Stimulated activated CD4-positive, alpha-beta T cell treated with anti-CD3 and anti-CD28 coated beads, TNF-alpha, amount 100 ng/mL, for 4 hours (primary cell): Measurements from ENCODE around the gene SEC14L5.

Experiments used
- DNase-seq, 3 experiments: peaks; one replicate each; pipeline ENCODE4 v3.0.0-alpha.2; 2020; ENCODE audit warnings: low read depth in 3 of 3

The SEC14L5 gene

DNA sequence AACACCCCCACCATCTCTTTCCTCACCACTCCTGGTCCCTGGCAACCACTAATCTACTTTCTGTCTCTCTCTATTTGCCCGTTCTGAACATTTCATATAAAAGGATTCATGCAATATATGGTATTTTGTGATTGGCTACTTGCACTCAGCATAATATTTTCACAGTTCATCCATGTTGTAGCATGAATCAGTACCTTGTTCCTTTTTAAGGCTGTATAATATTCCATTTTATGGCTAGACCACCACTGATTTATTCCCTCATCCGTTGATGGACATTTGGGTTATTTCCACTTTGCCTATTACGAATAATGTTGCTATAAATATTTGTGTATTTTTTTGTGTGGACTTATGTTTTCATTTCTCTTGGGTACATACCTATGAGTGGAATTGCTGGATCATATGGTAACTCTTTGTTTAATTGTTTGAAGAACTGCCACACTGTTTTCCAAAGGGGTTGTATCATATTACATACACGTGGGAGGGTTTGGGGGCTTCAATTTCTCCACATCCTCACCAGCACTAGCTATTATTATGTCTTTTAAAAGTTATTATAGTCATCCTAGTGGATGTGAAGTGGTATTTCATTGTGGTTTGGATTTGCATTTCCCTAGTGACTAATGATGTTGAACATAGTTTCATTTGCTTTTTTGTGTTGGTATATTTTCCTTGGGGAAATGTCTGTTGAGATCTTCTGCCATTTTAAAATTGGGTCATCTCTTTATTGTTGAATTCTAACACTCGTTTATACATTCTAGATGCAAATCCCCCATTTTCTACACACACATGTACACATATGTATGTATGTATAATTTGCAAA is 26.3 kb downstream of the SEC14L5 start:
- no peak for DNase-seq

DNA sequence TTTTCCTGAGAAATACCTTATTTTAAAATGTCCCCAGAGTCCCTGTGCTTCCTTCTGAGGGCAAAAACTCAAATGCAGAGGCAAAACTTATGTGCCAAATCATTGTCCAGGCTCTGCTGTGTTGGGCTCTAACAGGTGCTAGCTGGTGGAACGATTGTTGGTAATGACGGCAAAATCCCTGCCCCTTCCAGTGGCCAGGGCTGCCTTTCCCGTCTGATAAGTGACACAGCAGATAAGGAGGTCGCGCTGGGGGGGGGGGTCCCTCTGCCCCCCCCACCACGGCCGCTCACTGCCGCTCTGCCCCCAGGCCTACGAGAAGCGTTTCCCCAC is 29.1 kb downstream of the SEC14L5 start:
- no peak for DNase-seq

DNA sequence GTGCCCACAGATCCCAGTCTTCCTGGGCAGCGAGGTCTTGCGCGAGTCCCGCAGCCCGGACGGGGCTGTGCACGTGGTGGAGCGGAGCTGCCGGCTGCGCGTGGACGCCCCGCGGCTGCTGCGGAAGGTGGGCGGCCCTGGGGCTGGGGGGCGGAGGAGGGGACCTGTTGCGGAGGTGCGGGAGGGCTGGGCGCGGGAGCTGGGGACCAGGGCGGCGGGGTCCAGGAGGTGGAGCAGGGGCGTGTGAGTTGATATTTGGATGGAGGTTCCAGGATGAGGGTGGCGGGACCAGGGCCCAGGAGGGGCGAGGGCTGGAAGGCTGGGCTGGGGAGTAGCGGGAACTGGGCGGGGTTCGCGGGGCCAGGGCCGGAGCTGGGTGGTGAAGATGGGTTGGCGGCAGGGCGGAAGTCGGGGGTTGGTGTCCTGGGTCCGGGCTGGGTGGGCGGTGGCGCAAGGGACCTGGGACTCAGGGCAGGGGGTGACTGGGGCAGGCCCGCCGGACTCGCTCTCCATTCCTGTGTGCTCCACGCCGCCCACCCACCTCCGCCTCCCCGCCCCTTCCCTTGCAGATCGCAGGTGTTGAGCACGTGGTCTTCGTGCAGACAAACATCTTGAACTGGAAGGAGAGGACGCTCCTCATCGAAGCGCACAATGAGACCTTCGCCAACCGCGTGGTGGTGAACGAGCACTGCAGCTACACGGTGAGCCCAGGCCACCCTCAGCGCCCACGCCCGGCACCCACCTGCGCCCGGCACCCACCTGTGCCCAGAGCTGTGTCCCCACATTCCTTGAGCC is 29.6 kb downstream of the SEC14L5 start:
- DNase-seq, result no peak

DNA sequence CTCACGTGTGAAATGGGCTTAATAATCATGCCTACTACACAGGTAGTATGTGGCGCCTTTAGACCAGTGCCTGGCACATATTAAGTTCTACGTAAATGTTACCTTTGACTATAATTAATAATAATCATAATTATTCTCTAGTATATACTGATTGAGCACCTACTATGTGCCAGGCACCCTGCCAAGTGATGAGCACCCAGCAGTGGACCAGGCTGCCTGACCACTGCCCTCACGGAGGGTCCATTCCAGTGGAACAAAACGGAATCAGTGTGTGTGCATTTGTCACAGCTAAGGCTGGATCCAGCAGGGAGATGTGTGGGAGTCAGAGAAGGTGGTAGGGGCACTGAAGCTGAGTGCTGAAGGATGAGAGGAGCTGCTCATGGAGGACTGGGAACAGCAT is 30.5 kb downstream of the SEC14L5 start:
- no peak for DNase-seq

DNA sequence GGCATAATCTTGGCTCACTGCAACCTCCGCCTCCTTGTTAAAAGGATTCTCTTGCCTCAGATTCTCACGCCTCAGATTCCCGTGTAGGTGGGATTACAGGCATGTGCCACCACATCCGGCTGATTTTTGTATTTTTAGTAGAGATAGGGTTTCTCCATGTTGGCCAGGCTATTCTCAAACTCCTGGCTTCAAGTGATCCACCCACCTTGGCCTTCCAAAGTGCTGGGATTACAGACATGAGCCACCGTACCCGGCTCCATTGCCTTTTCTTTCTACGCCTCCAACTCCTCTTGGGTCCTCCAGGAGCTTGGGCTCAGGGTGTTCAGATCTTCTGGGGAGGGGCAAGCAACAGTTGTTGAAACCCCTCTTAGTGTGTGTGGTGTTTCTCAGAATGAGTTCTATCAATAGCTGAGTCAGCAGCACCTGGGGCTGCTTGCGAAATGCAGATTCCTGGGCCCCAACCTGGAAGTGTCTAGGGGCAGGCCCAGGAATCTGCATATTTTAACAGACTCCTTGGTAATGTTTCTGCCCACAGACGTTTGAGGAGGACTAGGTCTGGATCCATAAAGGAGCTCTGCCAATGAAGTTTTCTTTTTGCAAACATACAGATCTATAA is 31.4 kb downstream of the SEC14L5 start:
- DNase-seq, result no peak

DNA sequence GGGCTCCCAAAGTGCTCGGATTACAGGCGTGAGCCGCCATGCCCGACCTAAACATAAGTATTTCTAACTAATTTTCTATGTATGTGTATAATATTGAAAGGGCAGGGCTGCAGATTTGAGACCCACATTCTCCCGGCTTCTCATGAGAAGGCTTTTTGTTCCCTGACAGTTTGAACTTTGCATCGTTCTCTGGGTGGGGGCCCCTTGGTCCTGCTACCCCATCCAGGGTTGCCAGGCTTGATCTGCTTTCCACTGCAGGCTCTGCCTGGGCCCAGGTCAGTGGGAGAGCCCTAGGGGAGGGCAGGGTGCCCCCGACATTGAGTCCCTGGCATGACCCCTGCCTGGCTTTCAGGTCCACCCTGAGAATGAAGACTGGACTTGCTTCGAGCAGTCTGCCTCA is 32.3 kb downstream of the SEC14L5 start:
- no peak for DNase-seq

DNA sequence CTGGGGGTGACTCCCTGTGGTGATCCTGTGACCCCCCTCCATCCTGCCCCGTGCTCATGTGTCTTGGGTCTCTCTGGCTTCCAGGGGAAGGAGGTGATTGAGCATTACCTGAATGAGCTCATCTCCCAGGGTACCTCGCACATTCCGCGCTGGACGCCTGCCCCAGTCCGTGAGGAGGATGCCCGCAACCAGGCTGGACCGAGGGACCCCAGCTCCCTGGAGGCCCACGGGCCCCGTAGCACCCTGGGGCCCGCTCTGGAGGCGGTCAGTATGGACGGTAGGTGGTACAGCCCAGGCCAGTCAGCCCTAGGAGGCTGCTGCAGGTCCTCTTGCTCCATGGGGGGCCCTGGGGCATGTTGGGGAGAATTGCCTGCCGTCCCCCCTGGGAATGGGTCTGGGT is 33.6 kb downstream of the SEC14L5 start:
- DNase-seq, result no peak

DNA sequence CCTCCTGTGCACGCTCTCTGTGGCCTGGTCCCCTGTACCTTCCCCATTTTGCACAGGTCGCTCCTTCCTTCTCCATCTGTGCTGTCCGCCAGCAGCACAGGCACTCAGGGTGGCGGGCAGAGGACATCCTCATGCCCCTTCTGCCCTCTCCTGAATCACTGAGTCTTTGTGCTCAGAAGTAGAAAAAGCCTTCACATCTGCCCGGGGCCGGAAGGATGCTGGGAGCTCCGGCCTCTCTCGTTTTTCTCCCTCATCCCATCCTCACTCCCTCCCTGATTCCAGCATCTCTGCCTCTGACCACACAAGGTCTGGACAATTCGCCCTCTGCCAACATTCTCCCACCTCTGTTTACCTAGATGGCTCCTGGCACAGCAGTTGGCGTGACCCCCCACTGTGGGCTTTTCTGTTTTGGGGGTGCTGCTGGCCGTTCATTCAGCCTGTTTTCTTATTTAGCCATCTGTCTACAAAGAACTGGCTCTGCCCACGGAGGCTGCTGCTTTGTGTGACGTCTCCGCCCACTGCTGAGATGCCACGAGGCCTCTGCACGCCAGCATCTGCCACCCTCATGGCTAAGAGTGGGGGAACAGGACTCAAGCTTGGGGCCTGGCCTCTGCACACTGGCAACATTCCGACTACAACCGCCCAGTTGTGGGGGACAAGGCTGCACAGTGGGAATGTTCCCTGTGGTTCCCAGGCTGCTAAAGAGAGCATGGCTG is 36.7 kb downstream of the SEC14L5 start:
- DNase-seq, result no peak

DNA sequence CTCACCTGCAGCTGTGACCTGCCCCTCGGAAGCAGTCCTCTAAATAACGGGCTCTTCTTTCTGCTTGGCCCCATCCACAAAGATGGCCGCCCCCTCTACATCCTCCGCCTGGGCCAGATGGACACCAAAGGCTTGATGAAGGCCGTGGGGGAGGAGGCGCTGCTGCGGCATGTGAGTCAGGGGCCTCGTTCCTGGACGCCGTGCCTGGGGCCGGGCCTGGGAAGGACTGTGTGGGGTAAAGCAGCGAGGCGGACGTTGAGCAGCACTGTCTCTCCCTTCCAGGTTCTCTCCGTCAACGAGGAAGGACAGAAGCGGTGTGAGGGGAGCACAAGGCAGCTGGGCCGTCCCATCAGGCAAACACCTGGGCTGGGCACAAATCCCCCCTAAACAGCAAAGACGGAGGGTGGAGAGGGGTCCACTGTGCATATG is 42.5 kb downstream of the SEC14L5 start:
- DNase-seq, result no peak

DNA sequence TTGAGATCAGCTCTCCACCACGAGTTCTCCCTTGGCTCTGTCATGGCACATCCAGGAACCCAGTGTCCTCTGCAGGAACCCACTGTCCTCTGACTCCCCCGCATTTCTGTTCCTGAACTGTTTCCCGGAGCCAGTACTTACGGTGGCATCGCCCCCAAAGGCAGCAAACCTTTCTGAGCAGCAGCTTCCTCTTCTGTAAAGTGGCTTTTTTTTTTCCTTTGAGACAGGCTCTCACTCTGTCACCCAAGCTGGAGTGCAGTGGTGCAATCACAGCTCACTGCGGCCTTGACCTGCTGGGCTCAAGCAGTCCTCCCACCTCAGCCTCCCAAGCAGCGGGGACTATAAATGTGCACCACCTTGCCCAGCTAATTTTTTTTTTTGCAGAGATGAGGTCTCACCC is 43.4 kb downstream of the SEC14L5 start:
- no peak for DNase-seq

DNA sequence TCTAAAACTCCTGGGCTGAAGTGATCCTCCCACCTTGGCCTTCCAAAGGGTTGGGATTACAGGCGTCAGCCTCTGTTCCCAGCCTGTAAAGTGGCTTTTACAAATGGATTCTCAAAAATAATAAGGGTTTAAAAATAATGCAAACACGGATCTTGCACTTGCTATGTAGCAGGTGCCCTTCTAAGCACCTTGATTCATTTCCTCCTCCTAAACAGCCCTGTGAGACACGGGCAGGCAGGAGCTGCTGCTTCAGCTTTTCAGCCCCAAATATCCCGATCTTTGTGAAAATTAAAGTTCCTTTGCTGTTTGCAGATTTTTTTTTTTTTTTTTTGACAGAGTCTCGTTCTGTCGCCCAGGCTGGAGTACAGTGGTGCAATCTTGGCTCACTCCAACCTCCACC is 43.9 kb downstream of the SEC14L5 start:
- DNase-seq, result no peak

DNA sequence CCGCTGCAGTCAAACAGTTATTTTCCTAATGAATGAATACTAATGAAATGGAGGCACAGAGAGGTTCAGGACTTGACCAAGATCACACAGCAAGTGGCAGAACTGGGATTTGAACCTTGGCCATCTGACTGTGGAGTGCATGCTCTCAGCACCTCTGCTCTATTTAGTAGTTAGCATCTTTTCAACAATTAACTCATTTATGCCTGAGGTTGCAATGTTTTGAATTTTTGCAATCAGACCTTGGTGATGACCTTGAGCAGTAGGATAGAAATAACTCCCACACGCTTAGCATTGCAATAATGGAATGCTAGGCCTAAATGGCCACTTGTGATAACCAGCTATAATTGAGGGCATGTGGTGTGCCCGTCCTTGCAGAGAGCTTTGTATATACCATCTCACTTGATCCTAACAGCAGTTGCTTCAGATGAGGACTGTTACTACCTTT is 44.6 kb downstream of the SEC14L5 start:
- DNase-seq, result no peak

DNA sequence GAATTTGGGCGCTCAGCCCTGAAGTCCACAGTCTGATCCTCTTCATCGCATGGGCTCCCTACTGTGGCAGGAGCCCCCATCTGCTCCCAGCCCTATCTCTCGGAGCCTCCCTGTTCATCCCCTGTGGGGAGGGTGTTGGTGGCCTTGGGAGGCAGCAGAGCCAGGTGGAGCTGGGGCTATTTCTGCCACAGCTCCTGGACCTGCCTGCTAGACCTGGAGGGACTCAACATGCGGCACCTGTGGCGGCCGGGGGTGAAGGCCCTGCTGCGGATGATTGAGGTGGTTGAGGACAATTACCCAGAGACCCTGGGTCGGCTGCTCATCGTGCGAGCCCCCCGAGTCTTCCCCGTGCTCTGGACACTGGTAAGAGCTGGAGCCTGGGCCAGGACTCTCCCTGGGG is 45.1 kb downstream of the SEC14L5 start:
- no peak for DNase-seq

DNA sequence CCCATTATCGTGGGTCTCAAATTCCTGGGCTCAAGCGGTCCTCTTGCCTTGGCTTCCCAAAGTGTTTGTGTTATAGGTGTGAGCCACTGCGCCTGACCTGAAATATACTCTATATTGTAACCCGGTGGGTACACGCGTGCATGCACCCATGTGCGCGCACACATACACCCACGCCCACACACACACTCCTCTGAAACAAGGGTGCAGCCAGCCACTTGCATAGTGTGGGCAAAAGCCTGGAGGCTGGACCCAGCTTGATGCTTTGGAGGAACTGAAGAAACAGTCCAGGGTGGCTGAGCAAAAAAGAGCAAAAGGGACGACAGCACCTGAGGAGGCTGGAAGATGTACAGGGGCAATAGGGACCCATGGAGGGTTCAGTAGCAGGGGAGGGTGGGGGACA is 45.7 kb downstream of the SEC14L5 start:
- DNase-seq, result no peak

DNA sequence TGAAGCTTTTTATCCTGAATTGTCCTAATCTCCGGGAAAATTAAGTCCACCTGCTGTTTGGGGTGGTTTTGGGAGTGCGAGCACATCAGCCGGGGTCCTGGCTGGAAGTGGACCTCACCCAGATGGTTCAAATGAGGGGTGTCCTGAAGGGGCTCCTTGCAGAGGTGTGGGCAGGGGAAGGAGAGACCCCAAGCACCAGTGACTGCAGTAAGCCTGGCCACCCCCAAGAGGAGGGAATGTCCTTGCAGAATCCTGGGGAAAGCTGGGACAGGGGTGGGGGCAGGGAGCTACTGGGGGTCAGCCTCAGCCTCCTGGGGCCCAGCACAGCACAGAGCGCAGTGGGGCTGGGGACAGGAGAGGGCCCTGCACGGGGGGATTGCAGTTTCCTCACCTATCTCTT is 46.2 kb downstream of the SEC14L5 start:
- DNase-seq, result no peak

DNA sequence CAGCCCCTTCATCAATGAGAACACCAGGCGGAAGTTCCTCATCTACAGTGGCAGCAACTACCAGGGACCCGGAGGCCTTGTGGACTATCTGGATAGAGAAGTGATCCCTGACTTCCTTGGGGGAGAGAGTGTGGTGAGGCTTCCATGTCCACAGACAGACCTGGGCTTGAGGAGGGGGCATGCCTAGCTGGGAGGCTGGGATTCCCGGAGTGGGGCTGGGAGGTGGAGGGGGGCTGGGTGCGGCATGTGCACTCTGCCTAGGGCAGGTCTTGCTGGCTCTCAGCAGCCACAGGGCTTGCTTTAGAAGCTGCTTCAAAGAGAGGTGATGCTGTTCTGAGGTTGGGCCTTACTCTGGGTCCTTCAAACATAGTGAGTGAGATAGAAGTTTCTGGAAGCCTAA is 47.8 kb downstream of the SEC14L5 start:
- DNase-seq, result no peak

DNA sequence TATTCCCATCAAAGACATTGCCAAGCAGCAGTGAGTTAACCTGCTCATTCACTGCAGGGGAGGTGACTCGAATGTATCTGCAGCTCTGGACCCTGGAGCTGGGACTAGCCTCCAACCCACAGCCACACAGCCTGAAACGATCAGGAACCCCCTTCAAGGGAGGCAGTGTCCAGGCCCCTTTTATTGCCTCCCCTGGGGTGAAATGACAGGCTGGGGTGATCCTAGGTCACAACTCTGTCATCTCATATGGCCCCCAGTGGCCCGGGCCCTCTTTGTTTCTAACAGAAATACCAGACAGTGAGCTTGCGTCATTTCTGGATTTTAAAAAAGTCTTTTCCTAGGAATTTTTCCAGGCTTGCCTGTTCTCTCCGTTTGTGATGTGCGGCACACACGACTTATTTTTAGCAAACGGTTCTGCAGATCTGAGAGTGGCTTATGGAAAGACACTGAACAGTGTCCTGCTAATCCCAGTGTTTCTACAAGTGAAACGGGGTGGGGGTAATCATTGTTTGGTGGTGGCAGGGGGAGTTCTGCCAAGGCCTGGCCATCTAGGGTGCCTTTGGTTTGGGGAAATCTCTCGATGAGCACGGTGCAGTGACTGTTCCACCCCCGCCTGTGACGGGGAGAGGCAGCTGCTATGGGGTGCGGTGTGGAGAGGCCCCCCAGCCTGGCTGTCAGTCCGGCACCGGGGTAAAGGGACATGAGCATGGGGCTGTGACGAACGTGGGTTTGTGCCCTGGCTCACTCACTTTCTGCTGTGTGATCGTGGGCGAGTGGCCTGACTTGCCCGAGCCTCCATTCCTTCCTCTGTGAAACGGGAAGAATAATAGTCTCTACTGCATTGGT is 48.4 kb downstream of the SEC14L5 start:
- DNase-seq, result no peak

DNA sequence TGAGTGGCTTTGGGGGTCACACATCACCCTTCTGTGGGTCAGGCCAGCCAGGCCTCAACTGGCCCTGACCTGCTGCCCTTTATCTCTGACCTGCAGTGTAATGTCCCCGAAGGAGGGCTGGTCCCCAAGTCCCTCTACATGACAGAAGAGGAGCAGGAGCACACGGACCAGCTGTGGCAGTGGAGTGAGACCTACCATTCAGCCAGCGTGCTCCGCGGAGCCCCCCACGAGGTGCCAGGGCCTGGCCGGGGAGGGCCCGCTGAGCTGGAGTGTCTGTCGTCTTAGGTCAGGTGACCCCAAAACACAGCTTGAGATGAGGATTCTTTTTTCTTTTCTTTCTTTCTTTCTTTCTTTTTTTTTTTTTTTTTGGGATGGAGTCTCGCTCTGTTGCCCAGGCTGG is 49.1 kb downstream of the SEC14L5 start:
- no peak for DNase-seq

DNA sequence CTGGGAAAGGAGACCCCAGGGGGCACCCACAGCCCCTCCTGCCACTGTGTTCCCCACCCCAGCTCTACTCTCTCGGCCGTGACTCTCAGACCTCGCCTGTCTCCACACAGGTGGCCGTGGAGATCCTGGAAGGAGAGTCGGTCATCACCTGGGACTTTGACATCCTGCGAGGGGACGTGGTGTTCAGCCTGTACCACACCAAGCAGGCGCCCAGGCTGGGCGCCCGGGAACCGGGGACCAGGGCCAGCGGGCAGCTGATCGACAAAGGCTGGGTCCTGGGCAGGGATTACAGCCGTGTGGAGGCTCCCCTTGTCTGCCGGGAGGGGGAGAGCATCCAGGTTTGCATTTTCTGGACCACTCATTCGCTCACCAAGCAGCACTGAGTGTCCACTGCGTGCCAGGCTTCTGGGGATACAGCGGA is 50.2 kb downstream of the SEC14L5 start:
- DNase-seq, result no peak

DNA sequence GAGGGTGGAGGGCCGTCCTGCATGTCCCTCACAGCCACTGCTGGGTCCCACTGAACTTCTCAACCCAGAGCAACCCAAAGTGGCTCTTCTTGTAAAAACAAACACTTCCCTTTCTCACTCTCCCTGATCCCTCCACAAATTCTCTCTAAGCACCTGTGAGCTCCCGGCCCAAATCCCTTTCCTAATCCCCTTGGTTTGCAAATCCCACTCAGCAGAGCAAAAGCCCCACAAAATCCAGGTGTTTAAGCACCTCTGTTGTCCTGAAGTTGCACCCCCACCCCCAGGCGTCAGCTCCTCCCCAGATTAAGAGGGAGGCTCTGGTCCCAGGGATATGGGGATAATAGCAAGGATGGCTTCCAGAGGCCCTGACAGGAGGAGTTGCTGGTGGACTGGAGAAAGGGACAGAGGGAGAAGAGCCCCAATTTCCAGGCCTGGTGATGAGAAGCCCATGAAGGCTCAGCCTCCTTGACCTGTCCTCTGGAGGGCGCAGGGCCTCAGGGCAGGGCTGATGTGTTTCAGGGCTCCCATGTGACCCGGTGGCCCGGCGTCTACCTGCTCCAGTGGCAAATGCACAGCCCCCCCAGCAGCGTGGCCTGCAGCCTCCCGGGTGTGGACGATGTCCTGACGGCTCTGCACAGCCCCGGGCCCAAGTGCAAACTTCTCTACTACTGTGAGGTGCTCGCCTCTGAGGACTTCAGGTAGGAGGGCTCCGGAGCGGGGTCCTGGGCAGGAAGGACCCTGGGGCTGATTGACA is 52.6 kb downstream of the SEC14L5 start:
- no peak for DNase-seq

DNA sequence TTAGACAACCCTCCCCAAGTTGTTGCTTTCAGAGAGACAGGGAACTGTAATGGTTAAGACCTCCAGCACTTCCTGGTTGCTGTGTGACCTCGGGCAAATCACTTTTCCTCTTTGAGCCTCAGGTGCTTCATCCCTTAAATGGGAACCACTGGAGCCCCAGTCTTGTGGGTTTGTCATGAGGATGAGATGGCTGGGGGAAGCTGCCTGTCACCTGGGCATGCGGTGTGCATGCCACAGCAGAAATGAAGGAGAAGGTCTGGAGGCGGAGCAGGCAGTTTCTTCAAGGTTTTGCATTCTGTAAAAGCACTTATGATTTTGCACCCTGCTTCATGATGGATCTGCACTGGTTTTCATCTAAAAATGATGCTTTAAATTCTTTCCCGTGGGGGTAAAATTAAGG is 53.5 kb downstream of the SEC14L5 start:
- DNase-seq, result no peak
